GM23338 (cell line): ENCODE data around the gene COL1A1. TPM values are rescaled to one million over a fixed set of nuclear protein-coding genes. Genes with fewer than 3 reads are reported as not detected.

Experiments
- ATAC-seq: fragments of 200-7000 bp; cut with Tn5 transposase; 3 replicates; pipeline ENCODE4 v1.9.1; 2020
- DNase-seq: peaks from one replicate; pipeline ENCODE4 v3.0.0-alpha.2; 2015; ENCODE audit warnings: low spot score
- H2AFZ ChIP-seq: fragments of 200-600 bp; sonication (generic); 2 replicates; pipeline ENCODE4 v1.8.0; 2016; ENCODE audit warnings: antibody characterized with exemption, mild to moderate bottlenecking, moderate library complexity
- H3F3A ChIP-seq: fragments of 200-600 bp; sonication (generic); replicated peaks from 2 replicates; pipeline ENCODE4 v1.8.0; 2017; ENCODE audit warnings: antibody characterized with exemption, mixed run types, low read depth
- H3K27ac ChIP-seq: fragments of 200-600 bp; sonication (generic); 2 replicates; pipeline ENCODE4 v1.6.1; 2016; ENCODE audit warnings: low read depth
- H3K27me3 ChIP-seq: fragments of 200-600 bp; sonication (generic); 2 replicates; pipeline ENCODE4 v1.8.0; 2016; ENCODE audit warnings: mild to moderate bottlenecking, mixed run types, moderate library complexity; ENCODE audit not compliant: insufficient read depth
- H3K36me3 ChIP-seq: fragments of 200-600 bp; sonication (generic); 2 replicates; pipeline ENCODE4 v1.8.0; 2016; ENCODE audit warnings: mild to moderate bottlenecking; ENCODE audit not compliant: insufficient read depth
- H3K4me1 ChIP-seq: fragments of 200-600 bp; sonication (generic); 2 replicates; pipeline ENCODE4 v1.8.0; 2016; ENCODE audit warnings: mild to moderate bottlenecking, moderate library complexity; ENCODE audit not compliant: insufficient read depth
- H3K4me2 ChIP-seq: fragments of 200-600 bp; sonication (generic); 2 replicates; pipeline ENCODE4 v1.7.1; 2017; ENCODE audit warnings: mixed run types
- H3K4me3 ChIP-seq: fragments of 200-600 bp; sonication (generic); 2 replicates; pipeline ENCODE4 v1.6.1; 2016; ENCODE audit warnings: mixed run types
- H3K79me2 ChIP-seq: fragments of 200-600 bp; sonication (generic); replicated peaks from 2 replicates; pipeline ENCODE4 v1.8.0; 2017; ENCODE audit warnings: mild to moderate bottlenecking; ENCODE audit not compliant: insufficient read depth
- H3K9me2 ChIP-seq: fragments of 200-600 bp; sonication (generic); 2 replicates; pipeline ENCODE4 v1.8.0; 2017; ENCODE audit not compliant: insufficient read depth
- H4K20me1 ChIP-seq: fragments of 200-600 bp; sonication (generic); replicated peaks from 2 replicates; pipeline ENCODE4 v1.8.0; 2017; ENCODE audit warnings: mild to moderate bottlenecking; ENCODE audit not compliant: insufficient read depth
- H3K27ac Mint-ChIP-seq: 2 replicates; pipeline ENCODE4 v1.8.0; 2020; ENCODE audit warnings: inconsistent platforms, mild to moderate bottlenecking, moderate library complexity, mixed read lengths
- H3K27me3 Mint-ChIP-seq: 3 replicates; pipeline ENCODE4 v1.8.0; 2022; ENCODE audit warnings: low read depth, mild to moderate bottlenecking, moderate library complexity, mixed read lengths, inconsistent platforms; ENCODE audit not compliant: insufficient read depth, poor library complexity
- H3K36me3 Mint-ChIP-seq: 3 replicates; pipeline ENCODE4 v1.8.0; 2021; ENCODE audit warnings: low read depth, mild to moderate bottlenecking, inconsistent platforms, moderate library complexity, mixed read lengths
- H3K4me1 Mint-ChIP-seq: 3 replicates; pipeline ENCODE4 v1.8.0; 2020; ENCODE audit warnings: mild to moderate bottlenecking, inconsistent platforms, mixed read lengths
- H3K4me3 Mint-ChIP-seq: 3 replicates; pipeline ENCODE4 v1.8.0; 2021; ENCODE audit warnings: moderate library complexity, mild to moderate bottlenecking, inconsistent platforms, mixed read lengths
- H3K9me3 Mint-ChIP-seq: 3 replicates; pipeline ENCODE4 v1.8.0; 2020; ENCODE audit warnings: moderate library complexity, mild to moderate bottlenecking, inconsistent platforms, mixed read lengths
- CREB1 ChIP-seq: fragments of 250-450 bp; sonication (Bioruptor Pico); IDR thresholded peaks from 2 replicates; pipeline ENCODE4 v1.5.0; 2020; ENCODE audit warnings: low read depth, mild to moderate bottlenecking, moderate library complexity
- ETS1 ChIP-seq: IDR thresholded peaks from 2 replicates; pipeline ENCODE4 v1.6.1; 2016; ENCODE audit warnings: antibody characterized with exemption
- EZH2 ChIP-seq: fragments of 200-600 bp; sonication (generic); IDR thresholded peaks from one replicate; pipeline ENCODE4 v1.8.0; 2017; ENCODE audit warnings: antibody characterized with exemption, mild to moderate bottlenecking, low read depth; ENCODE audit not compliant: unreplicated experiment
- JUNB ChIP-seq: IDR thresholded peaks from one replicate; pipeline ENCODE4 v1.6.1; 2016; ENCODE audit warnings: antibody characterized with exemption; ENCODE audit not compliant: unreplicated experiment
- POLR2AphosphoS5 ChIP-seq: IDR thresholded peaks from 2 replicates; pipeline ENCODE4 v1.6.1; 2016; ENCODE audit warnings: antibody characterized with exemption, low read depth
- REST ChIP-seq: IDR thresholded peaks from one replicate; pipeline ENCODE4 v1.6.1; 2018; ENCODE audit warnings: antibody characterized with exemption; ENCODE audit not compliant: unreplicated experiment
- polyA plus RNA-seq: library from polyadenylated mRNA; unstranded; fragments of >200 nt; fragmentation: Nextera tagmentation; extraction: Ambion mirVana; gene quantifications from 2 replicates; pipeline ENCODE4 v1.2.1, GENCODE V29; 2016
- total RNA-seq: library from RNA; depleted of rRNA; stranded (reverse); fragments of >200 nt; shearing (Covaris generic); gene quantifications from 2 replicates; pipeline ENCODE4 v1.2.3, GENCODE V29; 2014

Gene COL1A1
- total and polyA plus RNA-seq, 2 experiments from 2014 or later: 21.2 to 34.3 TPM

- TF ChIP-seq REST (no peak), CREB1 (CRISPR knock-in tag) (no peak), ETS1 (no peak)
Observed at GRCh38 chr17:50145532-50146229, 55.8 kb downstream of the COL1A1 start (continued).

GRCh38 chr17:50144845-50145531 is 56.4 kb downstream of the COL1A1 start:
- Mint-ChIP-seq H3K4me1 (peaks cover 43% of the 10 kb centered on the region), H3K36me3 (peaks cover 31% of the 10 kb centered on the region), H3K27me3 (peaks cover 29% of the 10 kb centered on the region), H3K9me3 (no peaks in the 10 kb centered on the region), H3K4me3 (no peak overlapping the region; the same call in 2 of the 3 replicates), H3K27ac (no peak overlapping the region)
- Histone ChIP-seq H3K4me2 (no peak overlapping the region), H3K36me3 (no peaks in the 10 kb centered on the region), H3K4me1 (peaks cover 21% of the 10 kb centered on the region), H3K27ac (no peak overlapping the region), H3K9me2 (no peaks in the 10 kb centered on the region), H3K4me3 (no peak overlapping the region), H3K27me3 (peaks cover 23% of the 10 kb centered on the region), H2AFZ (no peak overlapping the region), H4K20me1 (no peaks in the 10 kb centered on the region), H3K79me2 (no peaks in the 10 kb centered on the region), H3F3A (no peaks in the 10 kb centered on the region)
- ATAC-seq: no peak
- DNase-seq: no peak
- TF ChIP-seq EZH2 (no peak), POLR2AphosphoS5 (no peak), JUNB (no peak), REST (no peak)
